ENCODE results near the gene SEMA6A.

DNA sequence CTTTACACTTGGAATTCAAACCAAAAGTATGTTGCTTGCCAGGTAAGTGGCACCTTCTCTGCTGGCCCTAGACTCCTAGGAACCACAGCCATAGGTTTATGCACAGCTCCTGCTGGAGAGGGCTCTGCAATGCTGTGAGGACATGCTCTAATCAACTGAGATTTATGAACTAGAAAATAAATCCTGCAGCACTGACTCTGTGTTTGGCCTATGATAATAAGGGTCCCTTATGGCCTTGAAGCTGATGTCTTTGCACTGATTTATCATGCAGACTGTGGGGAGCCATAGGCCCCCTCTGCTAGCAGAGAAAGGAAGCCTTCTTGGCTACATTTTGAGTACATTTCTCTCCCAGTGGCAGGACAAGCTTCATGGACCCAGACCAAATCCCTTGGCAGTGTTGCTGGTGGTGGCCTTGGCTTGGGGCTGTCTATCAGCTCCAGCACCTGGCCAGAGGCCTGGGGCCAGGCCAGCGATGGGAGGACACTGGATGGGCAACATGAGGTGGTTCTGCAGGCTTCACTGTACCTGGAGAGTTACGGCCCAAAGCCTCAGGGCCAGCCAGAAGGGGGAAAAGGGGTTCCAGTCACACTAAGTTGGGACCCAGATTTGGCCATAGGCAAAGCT is 178.0 kb downstream of the SEMA6A start:
- TF ChIP-seq, protein P1, sequence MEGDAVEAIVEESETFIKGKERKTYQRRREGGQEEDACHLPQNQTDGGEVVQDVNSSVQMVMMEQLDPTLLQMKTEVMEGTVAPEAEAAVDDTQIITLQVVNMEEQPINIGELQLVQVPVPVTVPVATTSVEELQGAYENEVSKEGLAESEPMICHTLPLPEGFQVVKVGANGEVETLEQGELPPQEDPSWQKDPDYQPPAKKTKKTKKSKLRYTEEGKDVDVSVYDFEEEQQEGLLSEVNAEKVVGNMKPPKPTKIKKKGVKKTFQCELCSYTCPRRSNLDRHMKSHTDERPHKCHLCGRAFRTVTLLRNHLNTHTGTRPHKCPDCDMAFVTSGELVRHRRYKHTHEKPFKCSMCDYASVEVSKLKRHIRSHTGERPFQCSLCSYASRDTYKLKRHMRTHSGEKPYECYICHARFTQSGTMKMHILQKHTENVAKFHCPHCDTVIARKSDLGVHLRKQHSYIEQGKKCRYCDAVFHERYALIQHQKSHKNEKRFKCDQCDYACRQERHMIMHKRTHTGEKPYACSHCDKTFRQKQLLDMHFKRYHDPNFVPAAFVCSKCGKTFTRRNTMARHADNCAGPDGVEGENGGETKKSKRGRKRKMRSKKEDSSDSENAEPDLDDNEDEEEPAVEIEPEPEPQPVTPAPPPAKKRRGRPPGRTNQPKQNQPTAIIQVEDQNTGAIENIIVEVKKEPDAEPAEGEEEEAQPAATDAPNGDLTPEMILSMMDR (conservative IDR thresholded peaks at IDR 0.05; ENCODE audit: low read length) = no peak
- TF ChIP-seq EZH2phosphoT487 (IDR thresholded peaks at IDR 0.05; ENCODE audit: borderline replicate concordance, low read depth, low read length) = no peak
